ENCODE data around the gene LGI4. TPM values are rescaled to one million over a fixed set of nuclear protein-coding genes. Genes with fewer than 3 reads are reported as not detected.
A peak's percentile ranks its signal among the peaks of the same experiment; 100 is the strongest.

Gene LGI4
- total RNA-seq, 1 experiment from 2014 or later: 3.2 TPM

GRCh38 chr19:35138305-35138892 is 3.5 kb upstream of the LGI4 start, which contains the start of gene FXYD1:
FXYD1 (plus strand) TSS chr19:35138824; CDS start chr19:35140080, 1,256 bp downstream.
- no peaks in the 10 kb centered on the region for H4K20me1 ChIP-seq (ENCODE audit: control insufficient read depth, insufficient read depth, insufficient read length)

More at GRCh38 chr19:35138305-35138892, 3.5 kb upstream of the LGI4 start, which contains the start of gene FXYD1:
- Mint-ChIP-seq H3K27me3 (ENCODE audit: low read depth) (peaks cover 35% of the 10 kb centered on the region), H3K4me1 (peaks cover 32 to 46% of the 10 kb centered on the region in 2 experiments), H3K4me3 (peak within 1 kb of the TSS in 1 of 2 experiments; percentile 55; a peak in 3 of 5 replicates), H3K9me3 (no peaks in the 10 kb centered on the region), H3K36me3 (ENCODE audit: insufficient read depth in 1 of 3, low read depth in 3 of 3) (peaks cover 0 to 3% (median 0%) of the 10 kb centered on the region in 3 experiments; a peak in 1 of 7 replicates), H3K27ac (peak within 1 kb of the TSS in 1 of 3 experiments; percentile 81; a peak in 4 of 7 replicates)
- no peak for TF ChIP-seq CTCF (conservative IDR thresholded peaks at IDR 0.05)
- no peak within 1 kb of the TSS for H3K23ac ChIP-seq (ENCODE audit: insufficient read length, low read depth, low read length)
- H3K14ac ChIP-seq (ENCODE audit: insufficient read depth, low read length): no peak within 1 kb of the TSS; the same call in 1 of the 2 replicates
- H2BK12ac ChIP-seq (ENCODE audit: insufficient read length, low read depth, low read length): no peak within 1 kb of the TSS
- no peak within 1 kb of the TSS for H2BK15ac ChIP-seq (ENCODE audit: low read depth, low read length)
- no peaks in the 10 kb centered on the region for H3K9me3 ChIP-seq (ENCODE audit: control insufficient read depth, low read depth, low read length)
- no peak for DNase-seq
- H3K27ac ChIP-seq (ENCODE audit: insufficient read length, low read depth, low read length): no peak within 1 kb of the TSS
- H2AFZ ChIP-seq (ENCODE audit: low read length): no peak within 1 kb of the TSS
- H4K8ac ChIP-seq (replicated peaks; ENCODE audit: insufficient read length, low read depth, low read length): no peak within 1 kb of the TSS
- no peak within 1 kb of the TSS for H2BK120ac ChIP-seq (ENCODE audit: low read depth, low read length, poor library complexity, severe bottlenecking)
- H3K18ac ChIP-seq (ENCODE audit: insufficient read length, low read depth, low read length): no peak within 1 kb of the TSS
- no peak within 1 kb of the TSS for H2AK5ac ChIP-seq (ENCODE audit: insufficient read length, low read length)
- H3K23me2 ChIP-seq (ENCODE audit: insufficient read length, low read depth, low read length, poor library complexity, severe bottlenecking): peaks cover 17% of the 10 kb centered on the region
- H3K27me3 ChIP-seq (ENCODE audit: insufficient read depth, low read length): no peaks in the 10 kb centered on the region
- no peaks in the 10 kb centered on the region for H3K79me2 ChIP-seq (ENCODE audit: insufficient read depth, low read length)
- H3K56ac ChIP-seq (ENCODE audit: insufficient read length, low read depth, low read length): no peak within 1 kb of the TSS
- H4K5ac ChIP-seq (ENCODE audit: insufficient read length, low read depth, low read length): no peak within 1 kb of the TSS
- H2BK5ac ChIP-seq (ENCODE audit: insufficient read length, low read length): no peak within 1 kb of the TSS
- no peak within 1 kb of the TSS for H3T11ph ChIP-seq (ENCODE audit: low read length)
- no peak within 1 kb of the TSS for H2BK20ac ChIP-seq (ENCODE audit: low read depth, low read length, poor library complexity, severe bottlenecking)
- H3K4ac ChIP-seq (ENCODE audit: low read depth, low read length): no peak within 1 kb of the TSS
- H3K4me2 ChIP-seq (ENCODE audit: insufficient read depth, insufficient read length, low read length): no peak within 1 kb of the TSS
- peaks cover 2% of the 10 kb centered on the region; the same call in 1 of the 2 replicates for H3K4me1 ChIP-seq (ENCODE audit: insufficient read depth, low read length)
- H4K91ac ChIP-seq (ENCODE audit: insufficient read length, low read depth, low read length): no peak within 1 kb of the TSS
- no peak within 1 kb of the TSS for H3K9ac ChIP-seq (ENCODE audit: extremely low read depth, insufficient read length, low read length)
- no peaks in the 10 kb centered on the region for H3K79me1 ChIP-seq (ENCODE audit: insufficient read depth, low read depth, low read length, poor library complexity, severe bottlenecking)
- WGBS (ENCODE audit: extremely low coverage, insufficient read length, low lambda C conversion rate): no CpG with 5 or more reads among the region's 18 CpGs
